Neuronal stem cell (in vitro differentiated cells): Measurements from ENCODE around the gene C10orf105.

Experiments
- DNase-seq: peaks from one replicate; pipeline ENCODE4 v3.0.0-alpha.2; 2013; ENCODE audit warnings: low spot score
- H2AFZ ChIP-seq: one replicate; pipeline ENCODE4 v1.6.1; 2013; ENCODE audit warnings: mild to moderate bottlenecking, low read length, inconsistent platforms
- H2AK5ac ChIP-seq: 2 replicates; pipeline ENCODE4 v1.6.1; 2013; ENCODE audit warnings: low read depth, mild to moderate bottlenecking, inconsistent platforms, low read length, moderate library complexity, mixed read lengths
- H2BK120ac ChIP-seq: 2 replicates; pipeline ENCODE4 v1.6.1; 2013; ENCODE audit warnings: low read depth, mild to moderate bottlenecking, inconsistent platforms, low read length, moderate library complexity, mixed read lengths
- H2BK12ac ChIP-seq: one replicate; pipeline ENCODE4 v1.6.1; 2013; ENCODE audit warnings: low read length, inconsistent platforms
- H2BK15ac ChIP-seq: 2 replicates; pipeline ENCODE4 v1.6.1; 2013; ENCODE audit warnings: mild to moderate bottlenecking, low read length, inconsistent platforms, mixed read lengths
- H2BK5ac ChIP-seq: one replicate; pipeline ENCODE4 v1.6.1; 2013; ENCODE audit warnings: inconsistent platforms, mild to moderate bottlenecking, low read length, moderate library complexity
- H3K14ac ChIP-seq: one replicate; pipeline ENCODE4 v1.6.1; 2013; ENCODE audit warnings: low read length, inconsistent platforms
- H3K18ac ChIP-seq: 2 replicates; pipeline ENCODE4 v1.6.1; 2013; ENCODE audit warnings: low read length, inconsistent platforms
- H3K23ac ChIP-seq: 2 replicates; pipeline ENCODE4 v1.6.1; 2013; ENCODE audit warnings: low read depth, mild to moderate bottlenecking, mixed read lengths, low read length, inconsistent platforms; ENCODE audit not compliant: poor library complexity
- H3K27ac ChIP-seq: replicated peaks from 3 replicates; pipeline ENCODE4 v1.5.1; 2013; ENCODE audit warnings: low read length, inconsistent platforms
- H3K27me3 ChIP-seq, 3 experiments: 2 replicates each; pipeline ENCODE4 v1.6.1; 2013; ENCODE audit warnings: low read length in 3 of 3, mild to moderate bottlenecking in 2 of 3, inconsistent platforms in 1 of 3, low read depth in 1 of 3, mixed read lengths in 1 of 3, moderate library complexity in 1 of 3; ENCODE audit not compliant: control insufficient read depth in 3 of 3, insufficient read depth in 3 of 3
- H3K36me3 ChIP-seq, 2 donors: replicated peaks in 1 of 2; 2 replicates each; pipeline ENCODE4 v1.6.1; 2013; ENCODE audit warnings: low read length in 2 of 2; ENCODE audit not compliant: control insufficient read depth in 2 of 2, insufficient read depth in 2 of 2
- H3K4ac ChIP-seq: 2 replicates; pipeline ENCODE4 v1.6.1; 2013; ENCODE audit warnings: inconsistent platforms, mild to moderate bottlenecking, low read length, moderate library complexity
- H3K4me1 ChIP-seq, 2 donors: 1 replicate in 1 of 2; 2 replicates in 1 of 2; pipeline ENCODE4 v1.6.1; 2013; ENCODE audit warnings: low read length in 2 of 2, low read depth in 1 of 2; ENCODE audit not compliant: control insufficient read depth in 2 of 2, insufficient read depth in 1 of 2
- H3K4me2 ChIP-seq: one replicate; pipeline ENCODE4 v1.6.1; 2013; ENCODE audit warnings: mild to moderate bottlenecking, low read length, inconsistent platforms; ENCODE audit not compliant: insufficient read depth, poor library complexity, severe bottlenecking
- H3K4me3 ChIP-seq, 2 donors: 2 replicates each; pipeline ENCODE4 v1.5.1; 2013; ENCODE audit warnings: low read length in 2 of 2, mild to moderate bottlenecking in 2 of 2, inconsistent platforms in 1 of 2, moderate library complexity in 1 of 2
- H3K79me1 ChIP-seq: one replicate; pipeline ENCODE4 v1.6.1; 2013; ENCODE audit warnings: low read depth, mild to moderate bottlenecking, inconsistent platforms, low read length, moderate library complexity
- H3K9ac ChIP-seq: one replicate; pipeline ENCODE4 v1.6.1; 2013; ENCODE audit warnings: mild to moderate bottlenecking, low read depth, low read length, inconsistent platforms; ENCODE audit not compliant: poor library complexity
- H3K9me3 ChIP-seq, 2 donors: replicated peaks in 1 of 2; 2 replicates each; pipeline versions ENCODE3 to v1.6.1; 2013; ENCODE audit warnings: low read length in 2 of 2, mild to moderate bottlenecking in 2 of 2, inconsistent platforms in 1 of 2, low read depth in 1 of 2, mixed read lengths in 1 of 2, moderate library complexity in 1 of 2; ENCODE audit not compliant: control insufficient read depth in 2 of 2, insufficient read depth in 1 of 2
- H4K8ac ChIP-seq: one replicate; pipeline ENCODE4 v1.6.1; 2013; ENCODE audit warnings: low read depth, mild to moderate bottlenecking, inconsistent platforms, low read length, moderate library complexity
- H4K91ac ChIP-seq: one replicate; pipeline ENCODE4 v1.6.1; 2013; ENCODE audit warnings: low read length, low read depth, mild to moderate bottlenecking, inconsistent platforms; ENCODE audit not compliant: poor library complexity
- WGBS, 2 donors: extraction: QIAGEN DNeasy Blood & Tissue Kit; methylation state at CpG; one replicate each; pipeline ENCODE4 v1.1.7; 2013; ENCODE audit warnings: missing lambda C conversion rate in 2 of 2, mixed read lengths in 1 of 2; ENCODE audit not compliant: insufficient read length in 2 of 2, insufficient replicate concordance in 1 of 2; ENCODE audit errors: extremely low coverage in 2 of 2; 5-methylcytosine and 5-hydroxymethylcytosine counted together

Gene C10orf105

DNA sequence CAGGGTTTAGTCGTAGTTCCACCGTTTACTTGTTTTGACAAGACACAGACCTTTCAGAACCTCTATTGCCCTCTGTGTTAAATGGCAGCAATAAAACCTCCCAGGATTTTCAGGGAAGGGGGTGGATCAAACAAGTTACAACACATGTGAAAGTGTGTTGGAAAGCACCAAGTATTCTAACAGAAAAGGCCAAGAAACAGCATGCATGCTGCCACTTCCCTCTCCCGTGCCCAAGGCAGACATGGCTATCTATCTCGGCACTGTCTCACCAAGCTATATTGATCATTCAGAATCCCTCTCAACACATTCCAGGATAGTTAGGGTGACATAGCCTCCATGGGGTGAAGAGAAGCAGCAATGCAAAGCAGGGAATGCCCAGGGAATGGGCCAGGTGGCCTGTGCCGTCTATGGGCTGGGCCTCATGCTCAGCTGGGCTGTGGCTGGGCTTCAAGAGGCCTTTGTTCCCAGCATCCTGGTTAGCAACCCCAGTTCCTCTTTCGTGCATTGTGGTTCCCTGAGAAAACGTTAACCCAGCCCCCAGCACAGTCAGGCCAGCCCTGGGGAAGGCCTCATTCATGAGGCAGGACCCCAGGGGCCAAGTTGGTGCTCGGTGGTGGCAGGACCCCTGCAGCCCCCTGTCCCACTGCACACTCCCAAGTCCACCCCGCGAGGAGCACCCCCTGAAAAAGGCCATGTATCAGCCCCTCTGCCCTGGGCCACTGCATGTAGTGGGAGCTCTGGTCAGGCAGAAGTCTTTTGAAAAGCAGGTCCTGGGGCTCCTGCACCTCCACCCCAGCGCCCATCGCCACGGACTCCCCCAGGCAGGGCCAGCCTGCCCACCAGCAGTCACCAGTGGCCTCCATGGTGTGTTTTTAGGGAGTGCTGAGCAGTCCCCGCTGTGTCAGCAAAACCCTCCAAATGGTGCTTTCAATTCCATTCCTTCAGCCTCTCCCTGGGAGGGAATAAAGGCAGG, 28.3 kb upstream of the C10orf105 start:
- no peaks in the 10 kb centered on the region for H3K79me1 ChIP-seq
- H4K91ac ChIP-seq = no peak overlapping the region
- H4K8ac ChIP-seq = no peak overlapping the region
- no peak overlapping the region for H2AFZ ChIP-seq
- no CpG with 5 or more reads among the region's 14 CpGs for WGBS, 2 donors
- H3K4me1 ChIP-seq = peaks cover 4 to 8% of the 10 kb centered on the region in 2 donors
- H2BK120ac ChIP-seq = no peak overlapping the region
- H3K27me3 ChIP-seq = peaks cover 0 to 8% (median 0%) of the 10 kb centered on the region in 3 experiments
- H2BK15ac ChIP-seq = peak overlapping the region; percentile 16
- no peak overlapping the region for H2BK5ac ChIP-seq
- no peak overlapping the region for H3K27ac ChIP-seq
- DNase-seq = no peak
- H3K14ac ChIP-seq = no peak overlapping the region
- no peak overlapping the region for H3K9ac ChIP-seq
- peak overlapping the region; percentile 16 for H2BK12ac ChIP-seq
- no peaks in the 10 kb centered on the region for H3K36me3 ChIP-seq
- H3K4me3 ChIP-seq = no peak overlapping the region
- no peak overlapping the region for H2AK5ac ChIP-seq
- no peak overlapping the region for H3K4ac ChIP-seq
- H3K18ac ChIP-seq = peak overlapping the region; percentile 58
- H3K4me2 ChIP-seq = no peak overlapping the region
- H3K9me3 ChIP-seq = no peaks in the 10 kb centered on the region
- no peak overlapping the region for H3K23ac ChIP-seq

DNA sequence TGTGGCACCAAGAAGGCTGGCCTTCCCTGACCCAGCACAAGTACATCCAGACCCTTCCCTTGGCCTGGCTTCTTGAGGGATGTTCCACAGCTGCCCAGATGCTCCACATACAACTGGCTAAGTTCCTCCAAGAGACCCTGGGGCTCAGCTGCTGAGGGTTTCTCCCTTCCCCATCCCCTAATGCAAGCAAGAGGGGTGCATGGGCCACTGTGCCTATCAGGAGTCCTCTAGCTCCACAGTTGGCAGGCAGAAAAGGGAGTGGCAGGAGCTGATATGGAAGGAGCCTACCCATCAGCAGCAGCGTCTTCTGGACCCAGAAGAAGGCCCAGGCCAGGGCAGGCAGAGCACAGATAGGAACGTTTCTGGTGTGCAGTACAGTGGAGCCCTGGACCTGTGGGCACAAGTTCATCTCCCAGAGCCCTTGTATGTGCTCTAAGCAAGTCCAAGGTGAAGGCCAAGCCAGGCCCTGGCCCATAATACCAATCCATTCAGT, 27.5 kb upstream of the C10orf105 start:
- Histone ChIP-seq H3K79me1 (no peaks in the 10 kb centered on the region), H3K4me3 (no peak overlapping the region), H4K91ac (no peak overlapping the region), H2AK5ac (peak overlapping the region; percentile 42), H2BK15ac (no peak overlapping the region), H3K4me1 (peaks cover 4 to 8% of the 10 kb centered on the region in 2 donors), H2BK120ac (no peak overlapping the region), H3K23ac (peak overlapping the region; percentile 62), H3K9me3 (no peaks in the 10 kb centered on the region), H3K9ac (peak overlapping the region; percentile 25), H2BK12ac (no peak overlapping the region), H2BK5ac (peak overlapping the region; percentile 59), H3K27me3 (peaks cover 0 to 3% (median 0%) of the 10 kb centered on the region in 3 experiments), H3K36me3 (no peaks in the 10 kb centered on the region), H3K18ac (peak overlapping the region; percentile 67), H2AFZ (no peak overlapping the region), H3K4me2 (no peak overlapping the region), H3K27ac (no peak overlapping the region), H4K8ac (no peak overlapping the region), H3K14ac (no peak overlapping the region), H3K4ac (no peak overlapping the region)
- DNase-seq = no peak
- no CpG with 5 or more reads among the region's 2 CpGs for WGBS, 2 donors

DNA sequence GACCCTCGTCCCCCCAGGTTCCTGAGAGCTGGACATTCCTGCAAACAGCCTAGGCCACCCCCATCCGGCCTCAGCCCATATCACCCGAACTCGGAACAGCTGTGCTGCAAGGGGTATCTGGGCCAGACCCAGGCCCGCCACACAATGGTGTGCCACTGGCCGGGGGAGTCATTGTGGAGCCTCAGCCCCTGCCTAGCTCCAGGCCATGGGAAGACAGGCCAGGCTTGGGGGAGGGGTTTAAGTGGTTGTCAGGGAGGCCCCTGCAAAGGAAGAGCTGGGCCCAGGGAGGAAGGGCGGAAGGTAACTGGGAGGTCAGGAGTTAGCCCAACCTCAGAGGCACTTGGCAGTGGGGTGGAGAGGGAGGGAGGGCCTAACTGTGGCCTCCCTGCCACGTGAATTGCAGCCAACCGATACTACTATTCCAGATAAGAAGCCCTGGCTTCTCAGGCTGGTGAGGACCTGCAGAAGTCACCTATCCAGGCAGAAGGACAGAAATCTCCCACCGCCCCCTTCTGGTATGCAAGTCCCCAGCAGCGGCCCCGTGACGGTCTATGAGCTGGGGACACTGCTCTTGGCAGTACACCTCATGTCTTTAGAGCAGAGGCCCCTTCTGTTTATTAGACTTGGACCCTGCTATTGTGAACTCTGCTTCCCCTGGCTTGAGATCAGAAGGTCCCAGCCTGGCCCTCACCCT, 26.9 kb upstream of the C10orf105 start:
- Histone ChIP-seq H2BK15ac (peak overlapping the region; percentile 30), H3K9ac (peak overlapping the region; percentile 25), H3K4me3 (no peak overlapping the region), H2BK12ac (no peak overlapping the region), H3K14ac (peak overlapping the region; percentile 11), H3K36me3 (no peaks in the 10 kb centered on the region), H3K79me1 (no peaks in the 10 kb centered on the region), H3K4me1 (peaks cover 4 to 8% of the 10 kb centered on the region in 2 donors), H3K9me3 (no peaks in the 10 kb centered on the region), H3K18ac (peak overlapping the region; percentile 67), H3K4me2 (no peak overlapping the region), H3K4ac (no peak overlapping the region), H2BK120ac (no peak overlapping the region), H2AFZ (no peak overlapping the region), H4K8ac (no peak overlapping the region), H3K27me3 (no peaks in the 10 kb centered on the region), H2BK5ac (peak overlapping the region; percentile 59), H3K27ac (no peak overlapping the region), H3K23ac (peak overlapping the region; percentile 62), H4K91ac (no peak overlapping the region), H2AK5ac (peak overlapping the region; percentile 42)
- no peak for DNase-seq
- no CpG with 5 or more reads among the region's 13 CpGs for WGBS, 2 donors
